ENCODE data around the gene EML2. TPM values are rescaled to one million over a fixed set of nuclear protein-coding genes. Genes with fewer than 3 reads are reported as not detected.

Gene EML2
- polyA plus RNA-seq, 1 experiment, result 30.4 TPM

DNA sequence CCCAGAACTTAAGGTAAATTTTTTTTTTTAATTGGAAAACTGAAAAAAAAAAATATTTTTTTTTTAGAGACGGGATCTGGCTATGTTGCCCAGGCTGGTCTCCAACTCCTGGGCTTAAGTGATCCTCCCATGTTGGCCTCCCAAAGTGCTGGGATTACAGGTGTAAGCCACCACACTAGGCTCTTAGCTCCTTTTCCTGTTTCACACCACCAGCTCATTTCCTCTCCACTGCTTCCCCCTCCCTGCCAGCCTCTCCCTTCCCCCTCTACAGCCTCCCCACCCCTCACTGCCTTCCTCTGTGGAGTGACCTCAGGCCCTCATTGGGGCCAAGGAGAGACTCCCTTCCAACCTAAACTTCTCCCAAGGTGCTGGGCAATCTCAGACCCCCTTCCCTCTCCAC, 24.6 kb upstream of the EML2 start:
- Histone ChIP-seq H3K36me3 (ENCODE audit: control insufficient read depth, insufficient read depth, low read length) (no peaks in the 10 kb centered on the region), H3K27me3 (ENCODE audit: control insufficient read depth, insufficient read depth, low read length) (peaks cover 9% of the 10 kb centered on the region), H3K4me3 (ENCODE audit: low read depth, low read length) (no peak overlapping the region)
- POLR2A ChIA-PET, result no interaction called here
- CTCF ChIA-PET, result interaction anchor here (1.5 kb wide), 1 partner anchor 22 kb away, joined by 3 read pairs; no protein-coding TSS in a partner anchor
- no peak for DNase-seq (ENCODE audit: low read depth)
- TF ChIP-seq, protein P1, sequence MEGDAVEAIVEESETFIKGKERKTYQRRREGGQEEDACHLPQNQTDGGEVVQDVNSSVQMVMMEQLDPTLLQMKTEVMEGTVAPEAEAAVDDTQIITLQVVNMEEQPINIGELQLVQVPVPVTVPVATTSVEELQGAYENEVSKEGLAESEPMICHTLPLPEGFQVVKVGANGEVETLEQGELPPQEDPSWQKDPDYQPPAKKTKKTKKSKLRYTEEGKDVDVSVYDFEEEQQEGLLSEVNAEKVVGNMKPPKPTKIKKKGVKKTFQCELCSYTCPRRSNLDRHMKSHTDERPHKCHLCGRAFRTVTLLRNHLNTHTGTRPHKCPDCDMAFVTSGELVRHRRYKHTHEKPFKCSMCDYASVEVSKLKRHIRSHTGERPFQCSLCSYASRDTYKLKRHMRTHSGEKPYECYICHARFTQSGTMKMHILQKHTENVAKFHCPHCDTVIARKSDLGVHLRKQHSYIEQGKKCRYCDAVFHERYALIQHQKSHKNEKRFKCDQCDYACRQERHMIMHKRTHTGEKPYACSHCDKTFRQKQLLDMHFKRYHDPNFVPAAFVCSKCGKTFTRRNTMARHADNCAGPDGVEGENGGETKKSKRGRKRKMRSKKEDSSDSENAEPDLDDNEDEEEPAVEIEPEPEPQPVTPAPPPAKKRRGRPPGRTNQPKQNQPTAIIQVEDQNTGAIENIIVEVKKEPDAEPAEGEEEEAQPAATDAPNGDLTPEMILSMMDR (IDR thresholded peaks at IDR 0.05; ENCODE audit: insufficient read depth, low read depth, low read length), result no peak

DNA sequence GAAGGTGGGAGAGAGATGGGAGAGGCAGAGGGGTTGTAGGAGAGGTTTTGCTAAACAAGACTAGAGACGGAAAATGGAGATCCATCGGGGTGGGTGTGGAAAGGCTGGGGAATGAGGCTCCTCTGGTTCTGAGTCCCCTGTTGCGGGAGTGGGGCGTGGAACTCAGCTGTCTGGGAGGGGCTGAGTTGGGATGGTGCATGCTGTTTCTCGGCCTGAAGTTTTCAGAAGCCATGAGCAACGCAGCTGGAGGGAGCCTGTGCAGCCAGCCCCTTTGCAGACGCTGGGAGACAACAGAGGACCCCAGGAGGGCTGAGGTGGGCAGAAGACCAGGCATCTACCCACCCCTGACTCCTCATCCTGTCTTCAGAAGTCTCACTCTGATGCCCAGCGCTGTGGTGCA, 21.4 kb upstream of the EML2 start:
- DNase-seq (ENCODE audit: low read depth), result no peak
- no peaks in the 10 kb centered on the region for H3K36me3 ChIP-seq (ENCODE audit: control insufficient read depth, insufficient read depth, low read length)
- H3K4me3 ChIP-seq (ENCODE audit: low read depth, low read length), result no peak overlapping the region
- ChIA-PET CTCF (interaction anchor here (0.6 kb wide), 1 partner anchor 585 kb away, joined by 3 read pairs; no protein-coding TSS in a partner anchor), POLR2A (no interaction called here)
- TF ChIP-seq, protein P1 (IDR thresholded peaks at IDR 0.05; ENCODE audit: insufficient read depth, low read depth, low read length), result no peak
- peaks cover 8% of the 10 kb centered on the region for H3K27me3 ChIP-seq (ENCODE audit: control insufficient read depth, insufficient read depth, low read length)

DNA sequence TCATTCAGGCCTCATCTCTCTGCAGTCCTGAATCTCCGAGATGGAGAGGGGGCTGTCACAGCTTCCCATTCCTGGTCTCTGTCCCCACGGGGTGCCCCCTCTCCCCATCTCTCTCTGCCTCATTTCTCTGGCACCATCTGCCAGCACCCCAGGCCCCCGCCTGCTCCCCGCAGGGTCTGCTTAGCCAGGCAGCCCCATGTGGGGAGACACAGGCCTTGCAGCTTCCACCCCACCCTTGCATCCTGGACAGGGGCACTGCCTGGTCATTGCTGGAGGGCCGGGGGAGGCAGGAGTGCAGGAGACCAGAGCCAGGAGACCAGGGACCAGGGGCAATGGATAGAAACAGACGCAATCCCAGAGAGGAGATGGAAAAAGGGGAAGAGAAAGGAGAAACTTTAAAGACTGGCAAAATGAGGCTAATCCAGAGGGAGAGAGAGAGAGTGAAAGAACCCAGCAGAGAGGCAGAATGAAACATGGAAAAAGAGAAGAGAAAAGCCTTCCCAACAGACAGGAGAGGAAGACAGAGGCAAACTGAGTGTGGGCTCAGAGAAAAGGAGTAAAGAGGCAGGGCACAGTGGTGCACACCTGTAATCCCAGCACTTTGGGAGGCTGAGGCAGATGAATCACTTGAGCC, 20.0 kb upstream of the EML2 start:
- no peak overlapping the region for H3K4me3 ChIP-seq (ENCODE audit: low read depth, low read length)
- H3K27me3 ChIP-seq (ENCODE audit: control insufficient read depth, insufficient read depth, low read length), result peaks cover 8% of the 10 kb centered on the region
- ChIA-PET CTCF (no interaction called here), POLR2A (no interaction called here)
- DNase-seq (ENCODE audit: low read depth), result no peak
- no peaks in the 10 kb centered on the region for H3K36me3 ChIP-seq (ENCODE audit: control insufficient read depth, insufficient read depth, low read length)
- TF ChIP-seq, protein P1 (IDR thresholded peaks at IDR 0.05; ENCODE audit: insufficient read depth, low read depth, low read length), result no peak

DNA sequence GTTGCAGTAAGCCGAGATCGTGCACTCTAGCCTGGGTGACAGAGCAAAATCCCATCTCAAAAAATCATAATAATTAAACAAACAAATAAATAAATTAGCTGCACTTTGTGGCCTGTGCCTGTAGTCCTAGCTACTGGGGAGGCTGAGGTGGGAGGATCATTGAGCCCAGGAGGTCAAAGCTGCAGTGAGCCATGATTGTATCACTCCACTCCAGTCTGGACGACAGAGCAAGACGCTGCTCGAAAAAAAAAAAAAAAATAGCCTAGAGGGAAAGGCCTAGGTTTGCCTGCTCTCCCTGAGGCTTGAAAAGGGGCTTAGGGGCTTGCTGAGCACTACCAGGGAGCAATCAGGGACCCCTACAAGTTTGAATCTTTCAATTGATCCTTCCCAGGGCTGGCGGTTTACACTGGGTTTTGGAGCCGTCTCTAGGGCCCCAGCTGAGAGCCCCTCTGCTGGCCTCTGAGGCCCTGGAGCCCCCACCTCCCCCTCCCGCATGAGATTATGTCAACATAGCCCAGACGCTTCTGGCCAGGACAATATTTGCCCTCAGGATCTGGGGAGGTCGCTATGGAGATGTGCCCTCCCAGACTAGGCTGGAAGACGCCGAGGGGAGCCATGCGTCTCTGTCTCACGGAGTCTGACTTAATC, 18.4 kb upstream of the EML2 start:
- H3K27me3 ChIP-seq (ENCODE audit: control insufficient read depth, insufficient read depth, low read length), result peaks cover 8% of the 10 kb centered on the region
- H3K4me3 ChIP-seq (ENCODE audit: low read depth, low read length), result no peak overlapping the region
- CTCF ChIA-PET, result interaction anchor here (0.7 to 1.5 kb wide), 2 partner anchors 8 to 15 kb away, joined by 3 to 5 read pairs; no protein-coding TSS in a partner anchor
- TF ChIP-seq, protein P1 (IDR thresholded peaks at IDR 0.05; ENCODE audit: insufficient read depth, low read depth, low read length), result no peak
- DNase-seq (ENCODE audit: low read depth), result no peak
- H3K36me3 ChIP-seq (ENCODE audit: control insufficient read depth, insufficient read depth, low read length), result no peaks in the 10 kb centered on the region
- POLR2A ChIA-PET, result no interaction called here

DNA sequence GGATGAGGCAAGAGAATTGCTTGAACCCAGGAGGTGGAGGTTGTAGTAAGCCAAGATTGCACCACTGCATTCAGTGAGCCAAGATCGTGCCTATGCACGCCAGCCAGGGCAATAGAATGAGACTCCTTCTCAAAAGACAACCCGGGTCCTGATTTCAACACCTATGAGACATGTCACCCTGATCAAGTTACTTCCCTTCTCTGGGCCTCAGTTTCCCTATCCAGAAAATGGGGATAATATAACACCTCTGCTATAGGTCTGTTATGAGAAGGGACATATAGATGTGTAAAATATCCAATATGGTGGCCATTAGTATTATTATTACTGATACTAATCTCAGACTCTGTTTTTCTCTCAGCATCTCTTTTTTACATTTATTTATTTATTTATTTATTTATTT, 15.9 kb upstream of the EML2 start:
- Histone ChIP-seq H3K27me3 (ENCODE audit: control insufficient read depth, insufficient read depth, low read length) (peaks cover 3% of the 10 kb centered on the region; the same call in 1 of the 2 replicates), H3K4me3 (ENCODE audit: low read depth, low read length) (no peak overlapping the region), H3K36me3 (ENCODE audit: control insufficient read depth, insufficient read depth, low read length) (no peaks in the 10 kb centered on the region)
- ChIA-PET POLR2A (no interaction called here), CTCF (no interaction called here)
- TF ChIP-seq, protein P1 (IDR thresholded peaks at IDR 0.05; ENCODE audit: insufficient read depth, low read depth, low read length), result no peak
- no peak for DNase-seq (ENCODE audit: low read depth)
